ENCODE results near the gene POFUT2.

POFUT2 gene

DNA sequence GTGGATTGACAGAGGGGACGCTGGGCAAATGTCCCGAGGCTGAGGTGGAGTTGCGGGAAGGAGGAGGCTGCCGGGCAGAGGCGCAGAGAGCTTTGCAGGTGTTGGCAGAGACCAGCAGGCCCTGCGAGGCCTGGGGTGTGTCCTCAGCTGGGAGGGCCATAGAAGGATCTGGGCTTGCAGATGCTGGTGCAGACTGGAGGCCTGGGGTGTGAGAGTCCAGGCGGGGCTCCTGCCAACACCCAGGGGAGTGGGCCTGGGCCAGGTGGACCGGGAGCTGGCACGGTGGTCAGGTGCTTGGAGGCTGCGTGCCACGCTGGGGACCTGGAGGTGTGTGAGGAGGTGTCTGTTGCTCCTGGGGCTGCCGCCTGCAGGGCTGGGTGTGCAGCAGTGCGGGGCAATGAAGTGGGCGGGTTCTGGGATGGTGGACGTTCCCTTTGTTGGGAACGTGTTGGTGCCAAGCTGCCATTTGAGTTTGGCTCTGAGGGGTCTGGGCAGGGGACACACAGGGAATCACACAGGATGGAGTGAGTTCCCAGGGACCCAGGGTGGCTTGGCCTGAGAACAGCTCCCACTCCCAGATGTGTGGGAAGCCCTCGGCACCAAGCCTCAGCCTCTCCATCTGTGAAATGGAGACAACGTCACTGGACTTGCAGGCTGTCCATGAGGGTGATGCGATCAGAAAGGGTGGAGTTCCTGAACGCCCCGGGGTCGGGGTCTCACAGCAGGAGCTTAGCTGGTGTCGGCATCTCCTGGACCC is 39.9 kb upstream of the POFUT2 start:
- DNase-seq = no peak
- in situ Hi-C loops (cut with MboI; ENCODE audit: low pct_unique_long_range_greater_than_20kb, low sequenced_read_pairs) = no loop called here

GRCh38 chr21:45326891-45327440 is 39.3 kb upstream of the POFUT2 start:
- no peak for DNase-seq
- in situ Hi-C loops (cut with MboI; ENCODE audit: low pct_unique_long_range_greater_than_20kb, low sequenced_read_pairs) = no loop called here

- in situ Hi-C loops (cut with MboI; ENCODE audit: low pct_unique_long_range_greater_than_20kb, low sequenced_read_pairs) = no loop called here
- DNase-seq = no peak
Measured at GRCh38 chr21:45326169-45326851, 38.6 kb upstream of the POFUT2 start.

GRCh38 chr21:45325206-45326168 is 37.8 kb upstream of the POFUT2 start:
- in situ Hi-C loops (cut with MboI; ENCODE audit: low pct_unique_long_range_greater_than_20kb, low sequenced_read_pairs) = no loop called here
- no peak for DNase-seq

DNA sequence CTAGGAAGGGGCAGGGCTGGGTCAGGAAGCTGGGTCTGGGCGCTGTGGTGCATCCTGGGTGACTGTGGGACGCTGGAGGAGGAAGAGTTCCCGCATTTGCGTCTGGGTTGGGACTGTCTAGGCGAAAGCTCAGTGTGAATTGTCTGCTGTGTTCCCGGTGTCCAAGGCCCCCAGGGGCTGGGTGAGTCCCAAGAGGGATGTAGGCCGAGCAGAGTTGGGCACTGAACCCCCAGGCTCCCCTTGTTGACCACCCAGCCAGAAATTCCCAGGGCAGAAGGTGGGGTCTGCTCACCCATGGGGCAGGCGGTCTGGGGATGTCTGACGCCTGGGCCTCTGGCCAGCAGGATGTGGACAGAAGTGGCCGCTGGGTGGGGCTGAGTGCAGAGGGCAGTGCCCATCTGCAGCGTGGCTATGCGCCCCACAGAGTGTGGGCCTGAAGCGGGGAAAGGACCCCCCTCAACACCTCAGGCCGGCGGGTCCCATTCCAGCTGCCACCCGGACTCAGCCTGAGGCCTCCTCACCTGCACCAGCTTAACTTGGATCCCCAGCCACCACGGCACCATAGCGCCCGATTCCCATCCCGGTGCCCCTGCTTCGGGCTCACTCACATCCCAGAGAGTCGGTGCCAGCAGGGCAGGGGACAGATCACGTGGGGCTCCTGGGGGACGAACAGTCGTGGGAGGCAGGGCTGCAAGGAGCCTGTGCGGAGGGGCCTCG is 37.0 kb upstream of the POFUT2 start:
- in situ Hi-C loops (cut with MboI; ENCODE audit: low pct_unique_long_range_greater_than_20kb, low sequenced_read_pairs) = no loop called here
- no peak for DNase-seq

DNA sequence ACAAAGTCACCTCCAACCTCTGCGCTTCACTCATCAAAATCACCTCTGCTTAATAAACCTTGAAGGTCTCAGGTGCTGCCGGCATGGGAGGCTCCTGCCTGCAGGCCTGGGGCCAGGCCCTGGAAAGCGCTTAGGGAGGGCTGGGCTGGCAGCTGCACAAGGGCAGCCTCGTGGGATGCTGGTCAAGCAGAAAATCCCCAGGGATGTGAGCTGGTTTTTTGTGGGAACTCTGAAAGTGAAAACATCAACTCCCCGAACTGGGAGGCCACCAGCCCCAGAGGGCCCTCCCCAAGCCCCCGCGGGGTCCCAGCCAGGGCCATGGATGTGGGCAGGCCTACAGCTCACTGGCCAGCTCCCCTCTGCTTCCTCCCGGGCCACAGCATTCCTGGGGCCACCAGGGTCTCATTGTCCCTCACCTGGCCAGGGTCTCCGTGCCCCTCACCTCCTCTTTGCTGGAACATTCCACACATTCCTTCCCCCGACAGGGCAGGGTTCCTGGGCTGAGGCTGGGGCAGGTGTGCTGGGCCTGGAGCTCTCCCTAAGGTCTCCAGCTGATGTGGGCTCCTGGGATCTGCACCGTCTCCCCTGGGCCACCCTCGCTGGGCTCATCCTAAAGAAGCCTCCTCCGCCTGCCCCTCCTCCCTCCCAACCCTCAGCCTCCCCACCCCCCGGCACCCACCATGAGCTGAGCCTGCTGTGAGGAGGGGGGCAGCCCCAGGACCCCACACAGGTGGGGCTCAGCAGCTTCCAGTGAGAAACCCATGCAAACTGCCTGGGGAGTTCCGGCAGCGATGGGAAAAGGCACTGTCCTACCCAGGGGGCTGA is 36.0 kb upstream of the POFUT2 start:
- DNase-seq = no peak

GRCh38 chr21:45322960-45323461 is 35.3 kb upstream of the POFUT2 start:
- DNase-seq = no peak
- in situ Hi-C loops (cut with MboI; ENCODE audit: low pct_unique_long_range_greater_than_20kb, low sequenced_read_pairs) = no loop called here

More for the DNA sequence above, 36.0 kb upstream of the POFUT2 start:
- in situ Hi-C loops (cut with MboI; ENCODE audit: low pct_unique_long_range_greater_than_20kb, low sequenced_read_pairs) = no loop called here

- no peak for DNase-seq
- in situ Hi-C loops (cut with MboI; ENCODE audit: low pct_unique_long_range_greater_than_20kb, low sequenced_read_pairs) = no loop called here
Measured at GRCh38 chr21:45322231-45322959, 34.7 kb upstream of the POFUT2 start.

DNA sequence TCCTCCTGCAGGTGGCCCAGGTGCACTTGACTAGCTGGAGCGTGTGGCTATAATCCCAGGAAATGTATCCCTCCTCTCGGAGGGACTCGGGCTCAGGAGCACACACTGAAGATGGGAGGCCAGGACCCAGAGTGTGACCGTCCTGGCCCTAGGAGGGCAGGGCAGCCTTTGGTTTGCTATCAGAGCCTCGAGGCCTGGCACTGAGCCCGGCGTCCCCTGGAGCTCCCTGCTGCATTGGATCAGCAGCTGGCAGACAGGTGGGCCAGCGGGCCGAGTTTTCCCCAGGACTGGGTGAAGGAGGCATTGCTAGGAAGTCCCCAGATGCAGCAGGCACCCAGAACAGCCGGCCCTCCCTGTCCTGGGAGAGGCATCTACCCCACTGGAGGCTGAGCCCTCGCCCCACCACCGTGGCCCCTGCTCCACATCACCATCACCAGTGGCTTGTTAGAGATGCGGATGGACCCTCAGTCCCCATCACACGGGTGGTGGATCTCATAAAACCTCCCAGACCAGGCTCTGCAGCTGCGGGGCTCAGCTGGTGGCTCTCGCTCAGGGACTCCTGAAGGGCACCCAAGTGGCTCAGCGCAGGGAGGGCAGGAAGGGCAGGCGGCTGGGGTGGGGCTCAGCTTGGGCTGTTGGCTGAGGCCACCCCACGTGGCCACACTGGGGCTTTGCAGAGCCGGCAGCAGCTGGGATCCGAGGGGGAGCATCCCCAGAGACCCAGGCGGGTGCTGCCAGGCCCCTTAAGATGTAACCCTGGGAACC is 32.7 kb upstream of the POFUT2 start:
- no peak for DNase-seq
- in situ Hi-C loops (cut with MboI; ENCODE audit: low pct_unique_long_range_greater_than_20kb, low sequenced_read_pairs) = no loop called here

GRCh38 chr21:45319461-45320211 is 31.9 kb upstream of the POFUT2 start:
- in situ Hi-C loops (cut with MboI; ENCODE audit: low pct_unique_long_range_greater_than_20kb, low sequenced_read_pairs) = no loop called here
- DNase-seq = no peak

DNA sequence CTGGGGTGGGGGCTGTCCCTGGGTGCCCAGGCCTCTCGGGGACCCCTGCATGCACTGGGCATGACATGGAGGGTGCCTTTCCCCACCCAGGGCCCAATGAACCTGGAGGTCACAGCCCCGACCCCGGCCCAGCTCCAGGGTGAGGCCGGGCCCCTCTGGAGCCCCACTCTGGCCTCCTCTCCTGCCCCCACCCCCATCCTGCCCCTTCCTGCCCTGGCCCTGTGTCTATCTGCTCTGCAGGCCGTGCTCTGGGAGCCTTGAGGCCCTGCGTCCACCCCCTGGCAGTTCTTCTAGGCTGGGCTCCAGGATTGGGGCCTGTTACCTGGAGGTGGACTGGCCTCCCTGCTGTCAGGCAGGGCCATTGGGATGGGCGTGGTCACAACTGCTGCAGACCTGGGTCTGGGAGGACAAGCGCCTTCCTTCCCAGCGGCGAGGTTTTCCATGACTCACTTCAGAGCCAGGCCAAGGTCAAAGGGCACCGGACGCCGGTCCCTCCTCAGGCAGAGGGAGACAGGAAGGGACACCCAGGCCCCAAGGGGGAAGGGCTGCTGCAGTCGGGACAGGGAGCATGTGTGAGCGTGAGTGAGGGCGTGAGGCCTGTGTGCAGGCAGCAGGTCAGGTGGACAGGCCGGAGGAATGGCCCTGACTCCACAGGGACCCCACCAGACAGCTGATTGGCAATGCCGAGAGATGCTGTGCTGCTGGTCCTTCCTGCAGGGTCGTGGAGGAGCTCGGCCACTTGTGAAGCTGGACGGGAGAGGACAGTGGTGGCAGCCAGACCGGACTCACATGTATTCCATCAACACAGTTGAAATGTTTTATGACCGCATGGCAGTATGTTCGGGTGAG is 31.1 kb upstream of the POFUT2 start:
- no peak for DNase-seq
- in situ Hi-C loops (cut with MboI; ENCODE audit: low pct_unique_long_range_greater_than_20kb, low sequenced_read_pairs) = no loop called here

DNA sequence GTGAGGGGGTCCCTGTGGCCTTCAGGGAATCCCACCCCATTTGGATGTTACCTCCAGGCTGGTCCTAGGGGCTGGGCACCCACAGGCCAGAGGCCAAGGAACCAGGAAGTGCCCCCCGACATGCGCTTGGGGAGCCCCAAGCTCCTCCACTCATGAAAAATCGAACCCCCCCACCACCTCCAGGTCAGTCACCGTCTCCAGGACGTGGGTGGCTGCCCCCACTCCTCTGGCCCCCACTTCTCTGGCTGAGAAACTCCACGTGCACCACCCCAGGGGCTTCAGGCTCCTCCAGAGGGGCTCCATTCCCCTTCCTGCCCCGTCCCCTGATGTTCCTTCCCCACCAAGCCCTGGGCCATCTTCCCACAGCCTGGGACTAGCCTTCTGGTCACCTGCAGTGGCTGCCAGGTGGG is 30.5 kb upstream of the POFUT2 start:
- no peak for DNase-seq
- in situ Hi-C loops (cut with MboI; ENCODE audit: low pct_unique_long_range_greater_than_20kb, low sequenced_read_pairs) = no loop called here

DNA sequence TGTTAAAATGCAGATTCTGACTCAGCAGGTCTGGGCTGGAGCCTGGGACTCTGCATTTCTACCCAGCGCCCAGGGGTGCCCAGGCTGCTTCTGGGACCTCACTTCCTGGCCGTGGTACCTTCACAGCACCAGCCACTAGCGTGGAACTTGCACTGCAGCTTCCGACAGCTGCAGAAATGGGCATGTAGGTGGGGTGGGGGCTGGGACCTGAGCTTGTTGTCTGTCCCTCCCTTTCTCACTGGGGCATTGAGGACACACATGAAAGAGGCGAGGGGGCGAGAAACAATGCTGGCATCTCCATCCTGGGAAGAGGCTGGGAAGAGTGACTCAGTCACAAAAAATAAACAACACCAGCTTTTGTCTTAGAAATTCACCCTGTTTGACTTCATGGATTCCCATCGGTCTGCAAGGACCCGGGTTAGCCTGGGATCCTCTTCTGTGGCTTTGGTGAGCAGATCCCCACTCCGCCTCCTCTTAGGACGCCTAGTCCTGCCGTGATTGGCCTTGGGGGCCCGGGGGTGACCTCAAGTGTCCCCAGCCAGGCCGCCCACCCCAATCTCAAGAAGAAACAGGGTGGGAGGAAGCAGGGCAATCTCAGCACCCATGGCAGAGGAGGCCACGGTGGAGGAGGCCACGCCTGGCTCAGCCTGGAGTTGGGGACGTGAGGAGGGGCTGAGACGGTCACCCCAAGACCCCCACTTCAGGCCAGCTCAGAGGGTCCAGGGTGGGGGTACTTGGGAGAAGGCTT is 29.9 kb upstream of the POFUT2 start:
- no peak for DNase-seq
- in situ Hi-C loops (cut with MboI; ENCODE audit: low pct_unique_long_range_greater_than_20kb, low sequenced_read_pairs) = no loop called here

- no peak for DNase-seq
- in situ Hi-C loops (cut with MboI; ENCODE audit: low pct_unique_long_range_greater_than_20kb, low sequenced_read_pairs) = no loop called here
Measured at GRCh38 chr21:45316871-45317397, 29.2 kb upstream of the POFUT2 start.
